ENCODE measurements around the gene SIRT2. TPM values are rescaled to one million over a fixed set of nuclear protein-coding genes. Genes with fewer than 3 reads are reported as not detected.
"Not testable (repeated sequence)": the region's sequence is repeated elsewhere in the genome, so short reads cannot be mapped to it uniquely, and the experiment has no call there.

The SIRT2 gene
- total RNA-seq, result 178 TPM

DNA sequence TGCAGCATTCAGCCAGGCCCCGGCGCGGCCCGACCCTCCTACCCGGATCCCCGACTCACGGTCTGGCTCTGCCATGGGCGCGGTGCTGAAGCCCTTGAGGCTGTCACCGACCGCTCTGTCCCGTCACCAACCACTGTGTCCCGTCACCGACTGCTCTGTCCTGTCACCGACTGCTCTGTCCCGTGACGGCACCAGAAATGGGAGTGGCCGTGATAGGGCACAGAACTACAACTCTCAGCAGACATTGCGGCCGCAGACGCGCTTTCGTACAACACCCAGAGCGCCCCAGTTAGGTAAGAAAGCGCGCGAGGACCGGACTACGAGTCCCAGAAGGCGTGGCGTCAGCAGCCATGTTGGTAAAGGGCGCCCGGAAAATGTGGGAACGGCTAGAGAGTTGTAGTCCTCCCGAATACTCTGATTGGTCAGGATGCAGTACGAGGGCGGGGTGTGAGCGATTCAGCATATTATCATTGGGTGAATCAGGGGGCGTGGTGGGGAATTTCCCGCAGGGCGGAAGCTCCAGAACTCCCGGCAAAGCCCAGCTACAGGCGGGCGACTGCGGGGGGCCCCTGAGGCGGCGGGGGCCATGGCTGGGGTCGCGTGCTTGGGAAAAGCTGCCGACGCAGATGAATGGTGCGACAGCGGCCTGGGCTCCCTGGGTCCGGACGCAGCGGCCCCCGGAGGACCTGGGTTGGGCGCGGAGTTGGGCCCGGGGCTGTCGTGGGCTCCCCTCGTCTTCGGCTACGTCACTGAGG lies at the start of gene SIRT2, which contains the start of gene NFKBIB:
SIRT2 (minus strand) TSS at position 172 of the 755 bp plus-strand sequence; CDS start at position 75, 97 bp downstream.
NFKBIB (plus strand) TSS at position 523 of the 755 bp plus-strand sequence; CDS start at position 587, 64 bp downstream.
- peak; percentile 100 for DNase-seq

DNA sequence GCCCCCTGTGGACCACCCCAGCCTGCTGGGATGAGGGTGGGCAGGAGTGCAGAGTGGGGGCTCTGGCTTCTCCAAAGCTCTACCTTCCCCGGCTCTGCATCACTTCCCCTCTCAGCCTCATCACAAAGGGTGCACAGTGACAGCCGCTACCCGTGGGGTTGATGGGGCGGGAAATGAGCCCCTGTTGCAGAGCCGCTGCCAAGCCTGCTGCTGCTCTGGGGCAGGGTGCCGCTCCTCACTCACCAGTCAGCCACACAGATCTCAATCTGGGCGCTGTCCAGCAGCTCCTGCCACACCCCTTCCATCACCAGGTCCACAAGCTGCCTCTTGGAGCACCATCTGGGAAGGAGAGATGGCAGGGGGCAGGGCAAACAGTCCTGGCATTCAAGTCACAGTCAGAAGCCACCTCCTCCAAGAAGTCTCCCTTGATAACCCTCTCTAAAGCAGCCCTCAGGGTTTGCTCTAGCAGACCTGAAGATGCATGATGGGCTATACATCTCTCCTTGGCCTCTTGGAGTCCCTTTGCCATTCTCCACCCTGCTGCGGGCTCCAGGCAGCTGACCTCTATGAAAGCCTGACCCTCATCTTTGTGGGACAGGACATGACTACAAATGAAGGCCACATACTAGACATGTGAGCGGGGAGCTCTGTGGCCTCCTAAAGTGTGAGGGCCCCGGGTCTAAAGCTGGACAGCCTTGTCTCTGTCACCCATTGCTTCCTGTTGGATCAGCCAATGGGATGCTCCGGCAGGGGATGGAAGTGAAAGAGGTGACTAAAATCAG lies 47.0 kb upstream of the SIRT2 start:
- no peak for DNase-seq

DNA sequence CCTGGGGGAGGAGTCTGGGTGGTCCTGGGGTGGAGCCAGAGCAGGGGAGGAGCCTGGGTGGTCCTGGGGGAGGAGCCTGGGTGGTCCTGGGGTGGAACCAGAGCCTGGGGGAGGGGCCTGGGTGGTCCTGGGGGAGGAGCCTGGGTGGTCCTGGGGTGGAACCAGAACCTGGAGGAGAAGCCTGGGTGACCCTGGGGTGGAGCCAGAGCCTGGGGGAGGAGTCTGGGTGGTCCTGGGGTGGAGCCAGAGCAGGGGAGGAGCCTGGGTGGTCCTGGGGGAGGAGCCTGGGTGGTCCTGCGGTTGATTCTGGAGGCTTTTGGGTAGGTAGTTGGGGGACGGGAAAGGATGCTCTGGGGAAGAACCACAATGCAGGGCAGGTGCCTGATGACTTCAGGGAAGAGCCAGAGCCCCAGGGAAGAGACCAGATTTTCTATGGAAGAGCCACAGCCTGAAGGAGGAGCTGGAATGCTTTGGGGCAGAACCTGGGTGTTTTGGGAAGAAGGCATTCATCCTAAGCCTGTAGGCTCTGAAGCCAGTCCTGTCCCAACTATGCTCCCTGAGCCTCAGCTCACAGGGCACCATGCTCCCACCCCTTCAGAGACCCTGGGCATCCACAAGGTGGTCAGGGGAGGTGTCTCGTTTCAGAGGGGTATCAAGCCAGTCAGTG lies 46.3 kb upstream of the SIRT2 start:
- no peak for DNase-seq

GRCh38 chr19:38944981-38945506 lies 45.6 kb upstream of the SIRT2 start:
- no peak for DNase-seq

- no peak for DNase-seq
These were observed 43.2 kb upstream of the SIRT2 start for GRCh38 chr19:38942471-38943181.

- no peak for DNase-seq
These were observed 42.6 kb upstream of the SIRT2 start for GRCh38 chr19:38941979-38942378.

DNA sequence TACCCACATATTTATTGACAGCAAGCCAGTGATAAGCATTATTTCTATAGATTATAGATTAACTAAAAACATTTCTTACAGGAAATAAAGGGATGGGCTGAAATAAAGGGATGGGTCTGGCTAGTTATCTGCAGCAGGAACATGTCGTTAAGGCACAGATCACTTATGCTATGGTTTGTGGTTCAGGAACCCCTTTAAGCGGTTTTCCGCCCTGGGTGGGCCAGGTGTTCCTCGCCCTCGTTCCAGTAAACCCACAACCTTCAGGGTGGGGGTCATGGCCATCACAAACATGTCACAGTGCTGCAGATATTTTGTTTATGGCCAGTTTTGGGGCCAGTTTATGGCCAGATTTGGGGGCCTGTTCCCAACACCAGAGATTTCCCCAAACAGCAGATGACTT lies 42.0 kb upstream of the SIRT2 start:
- DNase-seq, result not testable (repeated sequence)

DNA sequence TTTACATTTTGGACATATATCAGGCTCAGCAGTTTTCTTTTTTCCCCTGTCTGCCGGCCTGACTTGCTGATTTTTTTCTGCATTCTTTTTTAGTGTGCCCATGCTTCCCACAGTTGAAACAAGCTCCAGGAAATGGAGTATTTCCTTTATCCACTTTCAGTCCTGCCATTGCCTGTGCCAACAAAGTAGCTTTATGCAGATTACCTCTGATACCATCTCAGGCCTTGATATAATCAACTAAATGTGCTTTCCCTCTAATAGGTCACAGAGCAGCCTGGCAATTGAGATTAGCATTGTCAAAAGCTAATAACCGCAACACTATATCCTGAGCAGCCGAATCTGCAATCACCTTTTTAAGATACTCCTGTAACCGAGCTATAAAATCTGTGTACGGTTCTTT lies 40.5 kb upstream of the SIRT2 start:
- DNase-seq, result no peak

DNA sequence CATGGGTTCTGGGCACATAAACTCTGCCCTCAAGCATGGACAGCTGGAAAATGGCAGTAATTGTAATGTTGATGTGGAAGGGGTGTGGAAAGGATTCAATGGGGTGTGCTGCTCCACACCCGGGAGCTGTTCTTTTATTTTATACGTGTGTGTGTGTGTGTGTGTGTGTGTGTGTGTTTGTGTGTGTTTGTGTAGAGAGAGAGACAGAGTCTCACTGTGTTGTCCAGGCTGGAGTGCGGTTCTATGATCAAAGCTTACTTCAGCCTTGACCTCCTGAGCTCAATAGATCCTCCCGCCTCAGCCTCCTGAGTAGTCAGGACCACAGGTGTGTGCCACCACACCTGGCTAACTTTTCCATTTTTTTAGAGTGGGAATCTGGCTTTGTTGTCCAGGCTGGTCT lies 34.1 kb upstream of the SIRT2 start:
- no peak for DNase-seq

DNA sequence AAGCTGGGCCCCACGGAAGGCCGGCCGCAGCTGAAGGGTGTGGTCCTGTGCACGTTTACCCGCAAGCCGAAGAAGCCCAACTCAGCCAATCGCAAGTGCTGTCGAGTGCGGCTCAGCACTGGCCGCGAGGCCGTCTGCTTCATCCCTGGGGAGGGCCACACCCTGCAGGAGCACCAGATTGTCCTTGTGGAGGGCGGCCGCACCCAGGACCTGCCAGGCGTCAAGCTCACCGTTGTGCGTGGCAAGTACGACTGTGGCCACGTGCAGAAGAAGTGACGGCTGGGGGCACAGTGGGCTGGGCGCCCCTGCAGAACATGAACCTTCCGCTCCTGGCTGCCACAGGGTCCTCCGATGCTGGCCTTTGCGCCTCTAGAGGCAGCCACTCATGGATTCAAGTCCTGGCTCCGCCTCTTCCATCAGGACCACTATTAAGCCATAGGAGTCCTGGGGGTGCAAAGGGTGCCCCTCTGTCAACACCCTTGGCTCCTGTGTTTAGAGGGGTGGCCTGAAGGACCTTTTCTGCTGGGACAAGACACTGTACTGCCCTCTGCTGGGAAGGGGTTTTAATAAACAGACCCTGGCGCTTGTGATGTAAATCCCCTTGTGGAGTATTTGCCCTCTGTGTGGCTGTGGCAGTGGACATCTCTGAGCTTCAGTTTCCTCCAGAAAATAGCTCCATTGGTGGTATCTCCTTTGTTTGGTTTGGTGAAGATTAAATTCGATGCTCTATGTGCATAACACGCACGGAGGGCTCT lies 33.2 kb upstream of the SIRT2 start:
- peak; percentile 44 for DNase-seq

DNA sequence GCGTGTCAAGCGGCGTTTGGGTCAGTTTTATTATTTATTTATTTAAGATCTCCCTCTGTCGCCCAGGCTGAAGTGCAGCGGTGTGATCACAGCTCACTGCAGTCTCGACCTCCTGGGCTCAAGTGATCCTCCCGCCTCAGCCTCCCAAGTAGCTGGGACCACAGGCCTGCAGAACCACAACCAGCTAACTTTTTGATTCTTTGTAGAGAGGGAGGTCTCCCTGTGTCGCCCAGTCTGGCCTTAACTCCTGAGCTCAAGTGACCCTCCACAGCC lies 32.0 kb upstream of the SIRT2 start:
- no peak for DNase-seq

DNA sequence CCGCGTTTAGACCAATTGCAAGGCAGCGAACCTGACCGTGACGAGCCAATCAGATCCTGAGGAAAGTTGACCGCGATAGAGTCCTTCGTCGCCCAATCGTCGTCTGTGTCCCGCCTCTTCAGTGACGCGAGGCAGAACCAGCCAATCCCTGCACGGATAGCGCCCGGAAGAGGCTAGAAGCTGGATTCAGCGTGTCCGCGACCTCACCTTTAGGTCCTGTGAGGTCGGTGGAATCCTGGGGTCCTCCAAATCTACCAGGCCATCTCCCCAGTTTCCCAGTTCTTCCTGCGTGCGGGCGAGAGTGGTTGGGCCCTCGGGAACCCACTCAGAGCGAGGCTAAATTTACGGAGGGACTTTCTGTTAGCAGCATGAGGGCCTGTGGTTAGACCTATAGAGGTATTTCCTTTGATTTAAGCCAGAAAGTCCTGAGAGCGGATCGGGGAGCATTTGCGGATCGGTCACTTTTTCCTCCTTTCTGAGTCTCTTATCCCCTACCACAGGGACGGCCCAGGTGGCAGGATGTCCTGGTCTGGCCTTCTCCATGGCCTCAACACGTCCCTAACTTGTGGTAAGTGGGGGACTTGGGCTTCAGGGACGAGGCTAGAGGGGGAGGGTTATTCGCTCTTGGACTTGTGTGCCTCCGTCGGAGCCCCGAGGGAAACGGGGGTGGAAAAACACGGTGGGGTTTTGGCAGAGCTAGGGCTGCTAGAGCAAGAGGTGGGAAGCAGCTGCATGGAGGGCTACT lies 31.5 kb upstream of the SIRT2 start, which contains the start of gene MRPS12:
MRPS12 (plus strand) TSS at position 169 of the 745 bp plus-strand sequence; CDS start at position 520, 351 bp downstream.
- DNase-seq, result peak; percentile 100

DNA sequence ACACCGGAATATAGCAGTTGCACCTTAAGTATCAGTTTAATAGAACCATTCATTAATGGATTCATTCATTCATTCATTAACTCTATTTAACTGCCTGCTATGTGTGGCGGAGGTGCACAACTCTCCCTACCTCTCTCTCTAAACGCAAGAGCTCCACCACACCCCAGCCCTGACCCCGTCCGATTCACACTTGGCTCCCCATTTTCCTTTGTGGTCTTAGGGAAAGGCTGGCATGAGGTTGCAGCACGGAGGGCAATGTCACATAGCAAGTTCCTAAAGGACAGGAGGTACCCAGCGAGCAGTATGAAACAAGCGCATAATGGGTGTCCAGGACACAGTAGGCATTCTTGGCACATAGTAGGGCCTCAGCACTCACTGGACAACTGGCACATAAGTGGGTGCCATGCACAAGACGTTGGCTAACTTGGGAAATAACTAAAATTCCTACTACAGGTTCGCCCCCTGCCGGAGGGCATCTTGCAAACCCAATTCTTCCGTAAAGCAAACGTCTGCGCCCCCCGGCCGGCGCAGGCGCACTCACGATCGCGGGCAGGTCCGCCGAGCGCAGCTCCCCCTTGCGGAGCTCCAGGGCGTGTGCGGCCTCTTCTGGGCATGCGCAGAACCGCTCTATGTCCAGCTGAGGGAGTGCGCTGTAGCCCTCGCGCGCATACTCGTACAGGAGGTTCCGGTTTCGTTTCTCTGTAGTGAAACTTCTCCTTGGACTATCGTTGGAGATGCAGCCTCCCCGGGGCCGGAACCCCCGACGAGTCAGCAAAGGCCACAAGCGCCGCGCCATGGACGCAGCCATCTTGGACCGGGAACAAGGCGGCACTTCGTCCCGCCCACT lies 30.7 kb upstream of the SIRT2 start, which contains the start of gene SARS2:
SARS2 (minus strand) TSS at position 835 of the 847 bp plus-strand sequence; CDS start at position 808, 27 bp downstream.
- DNase-seq, result peak; percentile 98

DNA sequence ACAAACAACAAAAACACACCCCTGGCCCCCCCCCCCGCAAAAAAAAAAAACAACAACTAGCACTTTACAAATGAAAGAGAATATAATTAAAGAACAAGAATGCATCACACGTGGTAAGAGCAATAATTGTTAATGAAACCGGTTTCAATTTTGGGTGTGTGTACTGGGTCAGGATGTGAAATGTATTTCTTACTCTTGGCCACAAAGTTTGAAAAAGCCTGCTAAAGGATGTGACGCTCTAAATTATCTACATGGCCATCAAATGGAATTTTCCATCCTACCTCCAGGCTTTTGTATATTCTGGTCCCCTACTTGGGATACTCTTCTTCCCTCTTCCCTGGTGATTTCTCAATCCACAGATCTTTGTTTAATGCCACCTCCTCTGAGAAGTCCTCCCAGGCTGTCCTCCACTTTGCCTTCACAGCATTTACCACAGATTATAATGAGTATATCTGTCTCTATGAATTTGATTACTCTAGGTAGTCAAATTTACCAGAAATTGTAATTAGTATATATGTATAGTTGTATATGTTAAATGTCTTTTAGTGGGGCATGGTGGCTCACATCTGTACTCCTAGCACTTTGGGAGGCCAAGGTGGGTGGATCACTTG lies 29.1 kb upstream of the SIRT2 start:
- DNase-seq, result no peak

GRCh38 chr19:38924388-38924787 lies 25.0 kb upstream of the SIRT2 start:
- DNase-seq, result no peak

DNA sequence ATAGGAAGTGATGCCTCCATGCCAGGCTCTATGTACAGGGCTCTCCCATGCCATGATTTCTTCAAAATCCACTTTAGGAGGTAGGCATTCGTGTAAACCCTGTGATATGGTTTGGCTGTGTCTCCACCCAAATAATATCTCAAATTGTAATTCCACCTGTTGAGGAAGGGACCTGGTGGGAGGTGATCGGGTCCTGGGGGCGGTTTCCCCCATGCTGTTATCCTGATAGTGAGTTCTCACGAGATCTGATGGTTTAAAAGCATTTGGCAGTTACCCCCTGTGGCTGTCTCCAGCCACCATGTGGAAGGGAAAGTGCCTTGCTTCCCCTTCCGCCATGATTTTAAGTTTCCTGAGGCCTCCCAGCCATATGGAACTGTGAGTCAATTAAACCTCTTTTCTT lies 23.1 kb upstream of the SIRT2 start:
- DNase-seq, result no peak

GRCh38 chr19:38921420-38922274 lies 22.2 kb upstream of the SIRT2 start:
- no peak for DNase-seq
